ENCODE measurements around the gene DDAH2.

The DDAH2 gene

GRCh38 chr6:31687860-31688693 is 41.0 kb downstream of the DDAH2 start:
- Histone ChIP-seq H3K4me2 (ENCODE audit: low read length) (no peak overlapping the region), H4K20me1 (ENCODE audit: insufficient read depth, low read length) (no peaks in the 10 kb centered on the region), H3K27me3 (ENCODE audit: insufficient read depth, low read length) (no peaks in the 10 kb centered on the region), H3K4me3 (ENCODE audit: low read depth, low read length, poor library complexity, severe bottlenecking) (no peak overlapping the region), H3K9ac (ENCODE audit: low read length) (no peak overlapping the region), H3K9me3 (ENCODE audit: low read length) (no peaks in the 10 kb centered on the region), H2AFZ (ENCODE audit: low read length) (no peak overlapping the region), H3K36me3 (ENCODE audit: insufficient read depth, low read length) (peaks cover 56% of the 10 kb centered on the region), H3F3A (ENCODE audit: insufficient read depth, low read length) (no peaks in the 10 kb centered on the region), H3K79me2 (ENCODE audit: insufficient read depth, low read length) (no peaks in the 10 kb centered on the region), H3K4me1 (ENCODE audit: insufficient read depth, low read length, severe bottlenecking) (peaks cover 8% of the 10 kb centered on the region), H3K9me2 (ENCODE audit: low read depth, low read length) (no peaks in the 10 kb centered on the region), H3K27ac (ENCODE audit: low read depth, low read length, poor library complexity, severe bottlenecking) (no peak overlapping the region)
- TF ChIP-seq EZH2 (IDR thresholded peaks at IDR 0.05; ENCODE audit: borderline replicate concordance, low read length) (no peak), CTCF (IDR thresholded peaks at IDR 0.05; ENCODE audit: low read length) (no peak)

GRCh38 chr6:31687321-31687720 is 41.8 kb downstream of the DDAH2 start:
- H3K36me3 ChIP-seq (ENCODE audit: insufficient read depth, low read length), result peaks cover 49% of the 10 kb centered on the region

GRCh38 chr6:31686483-31686882 is 42.6 kb downstream of the DDAH2 start:
- H3K9me2 ChIP-seq (ENCODE audit: low read depth, low read length), result no peaks in the 10 kb centered on the region
- H3K79me2 ChIP-seq (ENCODE audit: insufficient read depth, low read length), result no peaks in the 10 kb centered on the region
- H3F3A ChIP-seq (ENCODE audit: insufficient read depth, low read length), result no peaks in the 10 kb centered on the region
- H4K20me1 ChIP-seq (ENCODE audit: insufficient read depth, low read length), result no peaks in the 10 kb centered on the region
- no peak overlapping the region for H3K9ac ChIP-seq (ENCODE audit: low read length)
- no peak overlapping the region for H3K4me3 ChIP-seq (ENCODE audit: low read depth, low read length, poor library complexity, severe bottlenecking)
- no peak overlapping the region for H3K4me2 ChIP-seq (ENCODE audit: low read length)
- H3K36me3 ChIP-seq (ENCODE audit: insufficient read depth, low read length), result peaks cover 46% of the 10 kb centered on the region
- TF ChIP-seq CTCF (IDR thresholded peaks at IDR 0.05; ENCODE audit: low read length) (no peak), EZH2 (IDR thresholded peaks at IDR 0.05; ENCODE audit: borderline replicate concordance, low read length) (no peak)
- no peak overlapping the region for H3K27ac ChIP-seq (ENCODE audit: low read depth, low read length, poor library complexity, severe bottlenecking)
- H2AFZ ChIP-seq (ENCODE audit: low read length), result no peak overlapping the region
- peaks cover 9% of the 10 kb centered on the region for H3K4me1 ChIP-seq (ENCODE audit: insufficient read depth, low read length, severe bottlenecking)
- no peaks in the 10 kb centered on the region for H3K9me3 ChIP-seq (ENCODE audit: low read length)
- no peaks in the 10 kb centered on the region for H3K27me3 ChIP-seq (ENCODE audit: insufficient read depth, low read length)

More at GRCh38 chr6:31687321-31687720, 41.8 kb downstream of the DDAH2 start:
- H3K9me3 ChIP-seq (ENCODE audit: low read length), result no peaks in the 10 kb centered on the region
- H3K4me1 ChIP-seq (ENCODE audit: insufficient read depth, low read length, severe bottlenecking), result peaks cover 8% of the 10 kb centered on the region
- H3K79me2 ChIP-seq (ENCODE audit: insufficient read depth, low read length), result no peaks in the 10 kb centered on the region
- no peaks in the 10 kb centered on the region for H3K27me3 ChIP-seq (ENCODE audit: insufficient read depth, low read length)
- no peak overlapping the region for H3K27ac ChIP-seq (ENCODE audit: low read depth, low read length, poor library complexity, severe bottlenecking)
- no peak for TF ChIP-seq EZH2 (IDR thresholded peaks at IDR 0.05; ENCODE audit: borderline replicate concordance, low read length)
- TF ChIP-seq CTCF (IDR thresholded peaks at IDR 0.05; ENCODE audit: low read length), result no peak
- no peak overlapping the region for H3K4me3 ChIP-seq (ENCODE audit: low read depth, low read length, poor library complexity, severe bottlenecking)
- no peaks in the 10 kb centered on the region for H3K9me2 ChIP-seq (ENCODE audit: low read depth, low read length)
- H3K4me2 ChIP-seq (ENCODE audit: low read length), result no peak overlapping the region
- no peak overlapping the region for H2AFZ ChIP-seq (ENCODE audit: low read length)
- H3F3A ChIP-seq (ENCODE audit: insufficient read depth, low read length), result no peaks in the 10 kb centered on the region
- H3K9ac ChIP-seq (ENCODE audit: low read length), result no peak overlapping the region
- no peaks in the 10 kb centered on the region for H4K20me1 ChIP-seq (ENCODE audit: insufficient read depth, low read length)

Data from OCI-LY1 (cell line).